Neutrophil (primary cell): ENCODE results near the gene LGALS9.
"Not testable (repeated sequence)": the region's sequence is repeated elsewhere in the genome, so short reads cannot be mapped to it uniquely, and the experiment has no call there.

ENCODE experiments used
- H3K27ac ChIP-seq: fragments of 200-600 bp; sonication (generic); 2 replicates; pipeline ENCODE4 v1.5.1; 2016; ENCODE audit warnings: mild to moderate bottlenecking, moderate library complexity
- H3K27me3 ChIP-seq: fragments of 200-600 bp; sonication (generic); 2 replicates; pipeline ENCODE4 v1.6.0; 2016; ENCODE audit warnings: mild to moderate bottlenecking
- H3K36me3 ChIP-seq: fragments of 200-600 bp; sonication (generic); 2 replicates; pipeline ENCODE4 v1.5.1; 2017
- H3K4me1 ChIP-seq, 2 experiments: fragments of 200-600 bp in 1 of 2; sonication (generic) in 1 of 2; 1 replicate in 1 of 2; 2 replicates in 1 of 2; pipeline versions ENCODE4 v1.5.1 to v1.6.1; 2013 to 2016; ENCODE audit warnings: low read depth in 1 of 2, low read length in 1 of 2, mild to moderate bottlenecking in 1 of 2, moderate library complexity in 1 of 2; ENCODE audit not compliant: control insufficient read depth in 1 of 2, insufficient read depth in 1 of 2
- H3K4me3 ChIP-seq, 2 experiments: fragments of 200-600 bp in 1 of 2; sonication (generic) in 1 of 2; 1 replicate in 1 of 2; 2 replicates in 1 of 2; pipeline ENCODE4 v1.5.1; 2013 to 2016; ENCODE audit warnings: low read depth in 1 of 2, low read length in 1 of 2, mild to moderate bottlenecking in 1 of 2, moderate library complexity in 1 of 2
- H3K9me3 ChIP-seq: fragments of 200-600 bp; sonication (generic); 2 replicates; pipeline ENCODE4 v1.5.1; 2016
- CTCF ChIP-seq: fragments of 200-600 bp; sonication (generic); IDR thresholded peaks from 2 replicates; pipeline ENCODE4 v1.5.1; 2016; ENCODE audit warnings: antibody characterized with exemption

The LGALS9 gene

GRCh38 chr17:27660436-27660835, 29.4 kb downstream of the LGALS9 start:
- no peak for TF ChIP-seq CTCF
- no peaks in the 10 kb centered on the region for H3K27me3 ChIP-seq
- H3K27ac ChIP-seq: no peak overlapping the region
- no peaks in the 10 kb centered on the region for H3K4me1 ChIP-seq
- no peaks in the 10 kb centered on the region for H3K36me3 ChIP-seq
- H3K9me3 ChIP-seq: no peaks in the 10 kb centered on the region
- H3K4me3 ChIP-seq: no peak overlapping the region

GRCh38 chr17:27663936-27664605, 33.1 kb downstream of the LGALS9 start:
- no peaks in the 10 kb centered on the region for H3K36me3 ChIP-seq
- H3K4me1 ChIP-seq: no peaks in the 10 kb centered on the region
- no peak for TF ChIP-seq CTCF
- H3K9me3 ChIP-seq: no peaks in the 10 kb centered on the region
- no peak overlapping the region for H3K27ac ChIP-seq
- no peaks in the 10 kb centered on the region for H3K27me3 ChIP-seq
- no peak overlapping the region for H3K4me3 ChIP-seq

- no peak for TF ChIP-seq CTCF
- Histone ChIP-seq H3K27me3 (no peaks in the 10 kb centered on the region), H3K27ac (no peak overlapping the region), H3K36me3 (no peaks in the 10 kb centered on the region), H3K4me3 (no peak overlapping the region), H3K9me3 (no peaks in the 10 kb centered on the region), H3K4me1 (no peaks in the 10 kb centered on the region)
Measured at GRCh38 chr17:27664606-27664965, 33.6 kb downstream of the LGALS9 start.

GRCh38 chr17:27665549-27665948, 34.6 kb downstream of the LGALS9 start:
- H3K27me3 ChIP-seq: no peaks in the 10 kb centered on the region
- H3K36me3 ChIP-seq: no peaks in the 10 kb centered on the region
- H3K27ac ChIP-seq: no peak overlapping the region
- no peaks in the 10 kb centered on the region for H3K4me1 ChIP-seq
- TF ChIP-seq CTCF: no peak
- no peak overlapping the region for H3K4me3 ChIP-seq
- no peaks in the 10 kb centered on the region for H3K9me3 ChIP-seq

GRCh38 chr17:27666270-27666669, 35.3 kb downstream of the LGALS9 start:
- not testable (repeated sequence) for H3K4me3 ChIP-seq

GRCh38 chr17:27666831-27667560, 36.0 kb downstream of the LGALS9 start:
- Histone ChIP-seq H3K4me3 (no peak overlapping the region), H3K4me1 (no peaks in the 10 kb centered on the region), H3K27me3 (no peaks in the 10 kb centered on the region), H3K9me3 (no peaks in the 10 kb centered on the region), H3K36me3 (no peaks in the 10 kb centered on the region), H3K27ac (no peak overlapping the region)
- no peak for TF ChIP-seq CTCF

More at GRCh38 chr17:27666270-27666669, 35.3 kb downstream of the LGALS9 start:
- H3K27me3 ChIP-seq, H3K4me1 ChIP-seq, H3K36me3 ChIP-seq, H3K9me3 ChIP-seq, H3K27ac ChIP-seq: not testable (repeated sequence)
